Esophagus squamous epithelium (tissue), 4 donors: ENCODE data around the gene PADI2.

Experiments
- POLR2A ChIP-seq, 4 donors: fragments of 450-650 bp; IDR thresholded peaks; one replicate each; pipeline ENCODE4 v1.6.1; 2017; ENCODE audit warnings: antibody characterized with exemption in 4 of 4, mild to moderate bottlenecking in 4 of 4, moderate library complexity in 3 of 4
- TF ChIP-seq, protein P1 (sequence below), 6 experiments: fragments of 450-650 bp in 4 of 6; fragments of 200-600 bp in 2 of 6; sonication (generic) in 2 of 6; IDR thresholded peaks; one replicate each; pipeline ENCODE4 v1.5.1; 2016 to 2019; ENCODE audit warnings: antibody characterized with exemption in 6 of 6, mild to moderate bottlenecking in 4 of 6, moderate library complexity in 4 of 6

- TF ChIP-seq, protein P1, sequence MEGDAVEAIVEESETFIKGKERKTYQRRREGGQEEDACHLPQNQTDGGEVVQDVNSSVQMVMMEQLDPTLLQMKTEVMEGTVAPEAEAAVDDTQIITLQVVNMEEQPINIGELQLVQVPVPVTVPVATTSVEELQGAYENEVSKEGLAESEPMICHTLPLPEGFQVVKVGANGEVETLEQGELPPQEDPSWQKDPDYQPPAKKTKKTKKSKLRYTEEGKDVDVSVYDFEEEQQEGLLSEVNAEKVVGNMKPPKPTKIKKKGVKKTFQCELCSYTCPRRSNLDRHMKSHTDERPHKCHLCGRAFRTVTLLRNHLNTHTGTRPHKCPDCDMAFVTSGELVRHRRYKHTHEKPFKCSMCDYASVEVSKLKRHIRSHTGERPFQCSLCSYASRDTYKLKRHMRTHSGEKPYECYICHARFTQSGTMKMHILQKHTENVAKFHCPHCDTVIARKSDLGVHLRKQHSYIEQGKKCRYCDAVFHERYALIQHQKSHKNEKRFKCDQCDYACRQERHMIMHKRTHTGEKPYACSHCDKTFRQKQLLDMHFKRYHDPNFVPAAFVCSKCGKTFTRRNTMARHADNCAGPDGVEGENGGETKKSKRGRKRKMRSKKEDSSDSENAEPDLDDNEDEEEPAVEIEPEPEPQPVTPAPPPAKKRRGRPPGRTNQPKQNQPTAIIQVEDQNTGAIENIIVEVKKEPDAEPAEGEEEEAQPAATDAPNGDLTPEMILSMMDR (IDR thresholded peaks at IDR 0.05): no peak
- no peak for TF ChIP-seq POLR2A (IDR thresholded peaks at IDR 0.05)
Measured at GRCh38 chr1:17093822-17094393, 25.3 kb downstream of the PADI2 start.
